RWPE2 (cell line): ENCODE results near the gene CALM1.

Source experiments
- ATAC-seq: fragments of 200-7000 bp; cut with Tn5 transposase; 3 replicates; pipeline ENCODE4 v1.9.1; 2021; ENCODE audit warnings: low read depth
- DNase-seq: peaks from one replicate; pipeline ENCODE4 v3.0.0-alpha.2; 2020; ENCODE audit warnings: low spot score
- H3K27ac ChIP-seq: fragments of 450-650 bp; 2 replicates; pipeline ENCODE4 v1.5.1; 2017; ENCODE audit warnings: mild to moderate bottlenecking; ENCODE audit not compliant: poor library complexity, severe bottlenecking
- H3K27me3 ChIP-seq: fragments of 250-450 bp; sonication (Bioruptor Pico); 2 replicates; pipeline ENCODE4 v1.5.1; 2021; ENCODE audit warnings: mild to moderate bottlenecking, moderate library complexity; ENCODE audit not compliant: insufficient read depth, poor library complexity, severe bottlenecking
- H3K36me3 ChIP-seq: fragments of 250-450 bp; sonication (Bioruptor Pico); 2 replicates; pipeline ENCODE4 v1.5.1; 2020; ENCODE audit warnings: low read depth, mild to moderate bottlenecking, moderate library complexity
- H3K4me1 ChIP-seq: fragments of 250-450 bp; sonication (Bioruptor Pico); 2 replicates; pipeline ENCODE4 v1.5.1; 2021; ENCODE audit warnings: mild to moderate bottlenecking, moderate library complexity; ENCODE audit not compliant: insufficient read depth, poor library complexity, severe bottlenecking
- H3K4me3 ChIP-seq: fragments of 250-450 bp; sonication (Bioruptor Pico); 2 replicates; pipeline ENCODE4 v1.5.1; 2021; ENCODE audit warnings: mild to moderate bottlenecking, moderate library complexity; ENCODE audit not compliant: severe bottlenecking
- H3K9me3 ChIP-seq: fragments of 250-450 bp; sonication (Bioruptor Pico); 2 replicates; pipeline ENCODE4 v1.5.1; 2021; ENCODE audit warnings: mild to moderate bottlenecking, moderate library complexity; ENCODE audit not compliant: severe bottlenecking
- TF ChIP-seq, protein P1 (sequence below): fragments of 450-650 bp; IDR thresholded peaks from one replicate; pipeline ENCODE4 v1.5.1; 2017; ENCODE audit warnings: mild to moderate bottlenecking, moderate library complexity; ENCODE audit not compliant: poor library complexity, severe bottlenecking

CALM1 gene

DNA sequence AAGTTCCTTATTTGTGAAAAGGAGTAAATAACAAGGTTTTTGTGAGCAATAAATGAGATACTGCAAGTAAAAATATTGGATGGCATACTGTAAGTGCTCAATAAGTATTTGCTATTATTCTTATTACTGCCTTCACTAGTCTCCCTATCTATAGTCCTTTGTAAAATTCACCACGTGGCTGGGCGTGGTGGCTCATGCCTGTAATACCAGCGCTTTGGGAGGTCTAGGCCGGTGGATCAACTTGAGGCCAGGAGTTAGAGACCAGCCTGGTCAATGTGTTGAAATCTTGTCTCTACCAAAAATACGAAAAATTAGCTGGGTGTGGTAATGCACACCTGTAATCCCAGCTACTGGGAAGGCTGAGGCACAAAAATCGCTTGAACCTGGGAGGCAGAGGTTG lies 18.6 kb upstream of the CALM1 start:
- DNase-seq (no peak), ATAC-seq (no peak)
- TF ChIP-seq, protein P1, sequence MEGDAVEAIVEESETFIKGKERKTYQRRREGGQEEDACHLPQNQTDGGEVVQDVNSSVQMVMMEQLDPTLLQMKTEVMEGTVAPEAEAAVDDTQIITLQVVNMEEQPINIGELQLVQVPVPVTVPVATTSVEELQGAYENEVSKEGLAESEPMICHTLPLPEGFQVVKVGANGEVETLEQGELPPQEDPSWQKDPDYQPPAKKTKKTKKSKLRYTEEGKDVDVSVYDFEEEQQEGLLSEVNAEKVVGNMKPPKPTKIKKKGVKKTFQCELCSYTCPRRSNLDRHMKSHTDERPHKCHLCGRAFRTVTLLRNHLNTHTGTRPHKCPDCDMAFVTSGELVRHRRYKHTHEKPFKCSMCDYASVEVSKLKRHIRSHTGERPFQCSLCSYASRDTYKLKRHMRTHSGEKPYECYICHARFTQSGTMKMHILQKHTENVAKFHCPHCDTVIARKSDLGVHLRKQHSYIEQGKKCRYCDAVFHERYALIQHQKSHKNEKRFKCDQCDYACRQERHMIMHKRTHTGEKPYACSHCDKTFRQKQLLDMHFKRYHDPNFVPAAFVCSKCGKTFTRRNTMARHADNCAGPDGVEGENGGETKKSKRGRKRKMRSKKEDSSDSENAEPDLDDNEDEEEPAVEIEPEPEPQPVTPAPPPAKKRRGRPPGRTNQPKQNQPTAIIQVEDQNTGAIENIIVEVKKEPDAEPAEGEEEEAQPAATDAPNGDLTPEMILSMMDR: no peak

DNA sequence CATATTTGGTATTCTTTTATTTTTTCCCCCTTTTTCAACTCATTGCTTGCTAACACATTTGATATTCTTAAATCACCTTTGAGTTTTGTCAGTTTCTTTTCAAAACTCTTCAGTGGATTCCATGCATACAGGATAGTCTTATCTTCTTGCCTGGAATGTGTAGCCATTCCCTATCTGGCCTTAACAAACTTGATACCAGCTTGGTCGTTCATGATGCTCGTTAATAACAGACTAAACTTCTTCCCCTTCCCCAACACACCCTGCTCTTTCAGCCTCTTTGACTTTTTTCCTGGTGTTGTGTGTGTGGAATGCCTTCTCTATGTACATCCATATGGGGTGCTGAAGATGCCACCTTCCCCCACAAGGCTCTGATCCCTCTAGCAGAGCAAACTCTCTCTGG lies 17.7 kb upstream of the CALM1 start:
- Histone ChIP-seq H3K9me3 (no peaks in the 10 kb centered on the region), H3K27me3 (no peaks in the 10 kb centered on the region), H3K27ac (no peak overlapping the region), H3K4me3 (no peak overlapping the region), H3K36me3 (no peaks in the 10 kb centered on the region), H3K4me1 (peaks cover 10% of the 10 kb centered on the region)
- ATAC-seq (no peak), DNase-seq (no peak)
- TF ChIP-seq, protein P1: no peak

More for the DNA sequence above, 18.6 kb upstream of the CALM1 start:
- Histone ChIP-seq H3K36me3 (no peaks in the 10 kb centered on the region), H3K9me3 (no peaks in the 10 kb centered on the region), H3K4me3 (no peak overlapping the region), H3K27me3 (no peaks in the 10 kb centered on the region), H3K4me1 (peaks cover 5% of the 10 kb centered on the region), H3K27ac (no peak overlapping the region)

DNA sequence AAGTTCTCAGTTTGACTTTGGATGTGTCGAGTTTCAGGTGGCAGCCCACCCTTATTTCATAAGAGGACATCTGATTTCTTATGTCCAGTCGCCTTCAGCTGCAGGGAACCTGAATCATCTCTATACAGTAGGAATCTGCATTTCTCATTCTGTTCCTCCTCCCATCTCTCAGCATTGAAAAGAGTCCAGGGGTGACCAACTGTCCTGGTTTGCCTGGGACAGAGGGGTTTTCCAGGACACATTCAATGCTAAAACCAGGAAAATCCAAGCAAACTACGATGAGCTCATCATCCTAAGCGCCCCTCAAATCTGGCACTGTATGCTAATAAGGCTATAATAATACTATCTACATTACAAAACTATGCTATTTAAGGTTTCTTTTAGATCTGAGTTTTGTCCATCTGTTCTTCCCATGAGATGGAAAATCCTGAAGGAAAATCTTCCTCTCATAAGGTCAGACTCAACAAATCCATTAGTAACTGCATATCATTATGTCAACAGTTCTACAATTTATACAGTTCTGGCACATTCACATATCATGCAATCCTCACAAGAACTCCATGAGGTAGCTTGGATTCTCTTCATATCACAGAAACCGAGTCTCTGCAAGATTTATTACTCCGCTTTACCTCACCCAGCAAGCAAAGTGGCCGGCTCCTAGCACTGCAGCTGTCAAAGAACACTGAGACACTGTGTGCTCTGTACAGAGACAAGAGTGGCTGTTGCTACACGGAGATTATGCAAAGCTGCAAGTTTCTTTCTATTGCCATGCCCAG lies 15.6 kb upstream of the CALM1 start:
- no peaks in the 10 kb centered on the region for H3K36me3 ChIP-seq
- H3K27me3 ChIP-seq: no peaks in the 10 kb centered on the region
- ATAC-seq: no peak
- H3K27ac ChIP-seq: no peak overlapping the region
- H3K4me1 ChIP-seq: peaks cover 18% of the 10 kb centered on the region
- no peak for DNase-seq
- no peak overlapping the region for H3K4me3 ChIP-seq
- no peaks in the 10 kb centered on the region for H3K9me3 ChIP-seq
- TF ChIP-seq, protein P1: no peak

DNA sequence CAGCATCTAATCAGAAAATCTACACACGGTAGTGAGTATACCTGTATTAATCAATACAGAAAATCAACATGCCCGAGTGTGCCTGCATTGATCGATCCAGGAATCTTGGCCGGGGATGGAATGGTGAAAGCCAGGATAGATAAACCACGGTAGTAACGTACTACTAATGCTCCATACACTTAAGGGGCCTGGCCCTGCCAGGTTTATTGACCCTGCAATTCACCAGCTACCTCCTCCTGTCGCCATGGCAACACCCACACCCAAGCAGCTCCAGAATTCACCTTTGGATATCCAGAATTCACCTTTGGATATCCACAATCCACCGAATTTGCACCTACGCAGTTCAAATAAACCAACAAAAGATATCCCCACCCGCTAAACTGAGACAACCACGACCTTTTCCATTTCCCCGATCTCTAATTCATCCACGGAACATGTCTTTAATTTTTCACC lies 14.8 kb upstream of the CALM1 start:
- H3K27me3 ChIP-seq: no peaks in the 10 kb centered on the region
- H3K36me3 ChIP-seq: no peaks in the 10 kb centered on the region
- no peak for DNase-seq
- H3K4me3 ChIP-seq: peak overlapping the region; percentile 66
- peak overlapping the region; percentile 71 for H3K27ac ChIP-seq
- H3K9me3 ChIP-seq: no peaks in the 10 kb centered on the region
- ATAC-seq: no peak
- H3K4me1 ChIP-seq: peaks cover 18% of the 10 kb centered on the region
- TF ChIP-seq, protein P1: no peak

DNA sequence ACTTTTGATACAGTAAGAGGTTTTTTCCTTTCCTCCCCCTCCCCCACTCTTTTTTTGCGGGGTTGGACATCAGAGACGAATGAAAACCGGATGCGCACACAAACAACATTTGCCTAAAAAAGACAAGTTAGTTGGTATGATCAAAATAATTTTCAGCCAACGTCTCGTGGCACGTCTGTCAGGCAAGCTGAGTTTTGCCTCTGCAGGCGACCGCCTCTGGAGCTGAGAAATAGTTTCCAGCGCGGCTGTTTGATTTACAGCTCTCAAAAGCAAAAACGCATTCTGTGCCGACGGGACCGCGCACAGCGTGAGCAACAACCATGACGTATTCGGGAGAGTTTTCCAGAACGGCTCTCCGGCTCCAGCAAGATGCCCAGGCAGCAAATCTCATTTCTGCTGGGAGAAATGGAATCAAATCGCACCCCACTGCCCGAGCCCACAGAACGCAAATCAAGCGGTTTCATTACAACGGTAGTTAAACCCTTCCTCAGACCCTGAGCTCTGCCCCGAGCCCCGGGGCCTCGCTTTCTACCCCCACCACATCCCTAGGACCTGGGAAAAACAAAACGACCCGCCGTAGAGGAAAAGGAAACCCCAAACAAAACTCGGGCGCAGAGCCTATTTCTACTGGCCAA lies 14.2 kb upstream of the CALM1 start:
- no peaks in the 10 kb centered on the region for H3K36me3 ChIP-seq
- DNase-seq (no peak), ATAC-seq (peak; percentile 14)
- peak overlapping the region; percentile 66 for H3K4me3 ChIP-seq
- H3K27ac ChIP-seq: peak overlapping the region; percentile 71
- peaks cover 18% of the 10 kb centered on the region for H3K4me1 ChIP-seq
- TF ChIP-seq, protein P1: no peak
- no peaks in the 10 kb centered on the region for H3K9me3 ChIP-seq
- no peaks in the 10 kb centered on the region for H3K27me3 ChIP-seq
